Measurements from ENCODE around the gene DIPK2B.

DIPK2B gene, protein sequence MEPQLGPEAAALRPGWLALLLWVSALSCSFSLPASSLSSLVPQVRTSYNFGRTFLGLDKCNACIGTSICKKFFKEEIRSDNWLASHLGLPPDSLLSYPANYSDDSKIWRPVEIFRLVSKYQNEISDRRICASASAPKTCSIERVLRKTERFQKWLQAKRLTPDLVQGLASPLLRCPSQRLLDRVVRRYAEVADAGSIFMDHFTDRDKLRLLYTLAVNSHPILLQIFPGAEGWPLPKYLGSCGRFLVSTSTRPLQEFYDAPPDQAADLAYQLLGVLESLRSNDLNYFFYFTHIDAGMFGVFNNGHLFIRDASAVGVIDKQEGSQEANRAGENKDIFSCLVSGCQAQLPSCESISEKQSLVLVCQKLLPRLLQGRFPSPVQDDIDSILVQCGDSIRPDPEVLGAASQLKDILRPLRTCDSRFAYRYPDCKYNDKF

GRCh38 chrX:45200741-45201234 lies at the start of gene DIPK2B:
DIPK2B (minus strand) TSS chrX:45200876; CDS start chrX:45200826, 50 bp downstream.
- no peaks in the 10 kb centered on the region for H3K36me3 ChIP-seq (ENCODE audit: control insufficient read depth, insufficient read depth, low read length, severe bottlenecking)
- peaks cover 7% of the 10 kb centered on the region for H3K9me3 ChIP-seq (ENCODE audit: control insufficient read depth, low read length)
- DNase-seq (ENCODE audit: low read depth): no peak
- H3K9ac ChIP-seq (ENCODE audit: low read length): no peak within 1 kb of the TSS
- H3K27me3 ChIP-seq (replicated peaks; ENCODE audit: control insufficient read depth, insufficient read depth, low read length): peaks cover 17% of the 10 kb centered on the region
- H3K4me3 ChIP-seq (ENCODE audit: low read length): no peak within 1 kb of the TSS
- no peaks in the 10 kb centered on the region for H3K4me1 ChIP-seq (ENCODE audit: control insufficient read depth, insufficient read depth, low read length)

- H3K9ac ChIP-seq (ENCODE audit: low read length): no peak overlapping the region
- no peaks in the 10 kb centered on the region for H3K36me3 ChIP-seq (ENCODE audit: control insufficient read depth, insufficient read depth, low read length, severe bottlenecking)
- H3K27me3 ChIP-seq (replicated peaks; ENCODE audit: control insufficient read depth, insufficient read depth, low read length): peaks cover 35% of the 10 kb centered on the region
- peaks cover 7% of the 10 kb centered on the region for H3K9me3 ChIP-seq (ENCODE audit: control insufficient read depth, low read length)
- DNase-seq (ENCODE audit: low read depth): no peak
- no peak overlapping the region for H3K4me3 ChIP-seq (ENCODE audit: low read length)
- no peaks in the 10 kb centered on the region for H3K4me1 ChIP-seq (ENCODE audit: control insufficient read depth, insufficient read depth, low read length)
These were observed 39.6 kb upstream of the DIPK2B start for GRCh38 chrX:45240301-45240700.

- Histone ChIP-seq H3K9ac (ENCODE audit: low read length) (no peak overlapping the region), H3K4me1 (ENCODE audit: control insufficient read depth, insufficient read depth, low read length) (no peaks in the 10 kb centered on the region)
These were observed 37.8 kb upstream of the DIPK2B start for GRCh38 chrX:45238489-45238888.

DNA sequence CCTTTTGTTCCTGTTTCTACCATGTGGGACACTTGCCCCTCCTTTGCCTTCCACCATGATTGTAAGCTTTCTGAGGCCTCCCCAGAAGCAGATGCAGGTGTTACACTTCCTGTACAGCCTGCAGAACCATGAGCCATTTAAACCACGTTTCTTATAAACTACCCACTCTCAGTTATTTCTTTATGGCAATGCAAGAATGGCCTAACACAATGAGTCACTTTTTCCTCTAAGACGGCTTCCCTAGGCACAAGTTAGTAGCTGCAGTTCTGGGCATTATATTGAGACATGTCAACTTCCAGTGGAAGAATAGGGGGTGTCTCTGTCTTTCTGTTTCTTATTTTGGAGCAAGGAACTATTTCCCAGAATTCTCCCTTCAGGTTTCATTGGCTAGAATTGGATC lies 32.9 kb upstream of the DIPK2B start:
- Histone ChIP-seq H3K4me1 (ENCODE audit: control insufficient read depth, insufficient read depth, low read length) (no peaks in the 10 kb centered on the region), H3K9ac (ENCODE audit: low read length) (no peak overlapping the region), H3K27me3 (replicated peaks; ENCODE audit: control insufficient read depth, insufficient read depth, low read length) (peaks cover 44% of the 10 kb centered on the region), H3K36me3 (ENCODE audit: control insufficient read depth, insufficient read depth, low read length, severe bottlenecking) (no peaks in the 10 kb centered on the region), H3K4me3 (ENCODE audit: low read length) (no peak overlapping the region), H3K9me3 (ENCODE audit: control insufficient read depth, low read length) (peaks cover 4% of the 10 kb centered on the region)
- DNase-seq (ENCODE audit: low read depth): no peak

More at GRCh38 chrX:45238489-45238888, 37.8 kb upstream of the DIPK2B start:
- H3K36me3 ChIP-seq (ENCODE audit: control insufficient read depth, insufficient read depth, low read length, severe bottlenecking): no peaks in the 10 kb centered on the region
- no peak overlapping the region for H3K4me3 ChIP-seq (ENCODE audit: low read length)
- DNase-seq (ENCODE audit: low read depth): no peak
- H3K27me3 ChIP-seq (replicated peaks; ENCODE audit: control insufficient read depth, insufficient read depth, low read length): peaks cover 35% of the 10 kb centered on the region
- H3K9me3 ChIP-seq (ENCODE audit: control insufficient read depth, low read length): no peaks in the 10 kb centered on the region

GRCh38 chrX:45232139-45232538 lies 31.5 kb upstream of the DIPK2B start:
- Histone ChIP-seq H3K9me3 (ENCODE audit: control insufficient read depth, low read length) (peaks cover 4% of the 10 kb centered on the region), H3K27me3 (replicated peaks; ENCODE audit: control insufficient read depth, insufficient read depth, low read length) (peaks cover 34% of the 10 kb centered on the region), H3K4me1 (ENCODE audit: control insufficient read depth, insufficient read depth, low read length) (no peaks in the 10 kb centered on the region), H3K36me3 (ENCODE audit: control insufficient read depth, insufficient read depth, low read length, severe bottlenecking) (no peaks in the 10 kb centered on the region), H3K4me3 (ENCODE audit: low read length) (no peak overlapping the region), H3K9ac (ENCODE audit: low read length) (no peak overlapping the region)
- no peak for DNase-seq (ENCODE audit: low read depth)

GRCh38 chrX:45230410-45230809 lies 29.7 kb upstream of the DIPK2B start:
- Histone ChIP-seq H3K27me3 (replicated peaks; ENCODE audit: control insufficient read depth, insufficient read depth, low read length) (peaks cover 35% of the 10 kb centered on the region), H3K36me3 (ENCODE audit: control insufficient read depth, insufficient read depth, low read length, severe bottlenecking) (no peaks in the 10 kb centered on the region), H3K4me1 (ENCODE audit: control insufficient read depth, insufficient read depth, low read length) (no peaks in the 10 kb centered on the region), H3K4me3 (ENCODE audit: low read length) (no peak overlapping the region), H3K9me3 (ENCODE audit: control insufficient read depth, low read length) (peaks cover 4% of the 10 kb centered on the region), H3K9ac (ENCODE audit: low read length) (no peak overlapping the region)
- no peak for DNase-seq (ENCODE audit: low read depth)

DNA sequence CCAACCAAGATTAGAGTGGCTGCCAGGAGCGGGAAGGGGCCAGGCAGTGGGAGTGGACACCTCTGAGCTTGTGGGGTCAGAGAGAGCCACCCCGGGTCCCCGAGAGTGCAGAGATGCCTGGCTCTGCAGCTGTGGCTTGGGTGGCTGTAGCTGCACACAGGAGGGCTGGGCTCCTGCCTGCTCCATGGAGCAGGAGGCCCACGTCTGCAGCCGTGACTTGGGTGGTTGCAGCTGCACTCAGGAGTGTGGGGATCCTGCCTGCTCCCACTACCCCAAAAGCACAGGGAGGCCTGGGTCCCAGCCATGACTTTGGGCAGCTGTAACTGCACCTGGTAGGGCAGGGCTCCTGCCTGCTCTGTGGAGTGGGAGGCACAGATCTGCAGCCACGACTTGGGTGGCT lies 28.7 kb upstream of the DIPK2B start:
- DNase-seq (ENCODE audit: low read depth): no peak
- no peaks in the 10 kb centered on the region for H3K4me1 ChIP-seq (ENCODE audit: control insufficient read depth, insufficient read depth, low read length)
- no peak overlapping the region for H3K9ac ChIP-seq (ENCODE audit: low read length)
- no peak overlapping the region for H3K4me3 ChIP-seq (ENCODE audit: low read length)
- H3K9me3 ChIP-seq (ENCODE audit: control insufficient read depth, low read length): peaks cover 4% of the 10 kb centered on the region
- peaks cover 35% of the 10 kb centered on the region for H3K27me3 ChIP-seq (replicated peaks; ENCODE audit: control insufficient read depth, insufficient read depth, low read length)
- no peaks in the 10 kb centered on the region for H3K36me3 ChIP-seq (ENCODE audit: control insufficient read depth, insufficient read depth, low read length, severe bottlenecking)

DNA sequence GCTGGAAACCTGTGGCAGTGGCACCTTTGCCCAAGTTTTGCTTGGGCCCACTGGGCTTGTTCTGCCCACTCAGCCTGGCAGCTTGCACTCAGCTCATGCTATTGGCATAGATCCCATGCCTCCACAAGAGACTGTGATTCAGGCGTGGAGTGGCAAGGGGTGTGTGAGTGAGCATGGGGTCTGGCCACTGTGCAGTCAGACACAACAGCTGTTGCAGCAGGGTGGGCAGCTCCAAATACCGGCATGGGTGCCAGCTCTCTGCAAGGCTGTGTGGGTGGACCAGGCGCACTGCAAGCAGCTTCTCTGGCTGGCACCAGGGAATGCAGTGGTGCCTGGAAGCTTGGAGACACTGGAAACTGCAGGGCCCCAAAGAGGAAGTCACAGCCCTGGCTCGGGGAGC lies 27.4 kb upstream of the DIPK2B start:
- H3K36me3 ChIP-seq (ENCODE audit: control insufficient read depth, insufficient read depth, low read length, severe bottlenecking): no peaks in the 10 kb centered on the region
- no peak for DNase-seq (ENCODE audit: low read depth)
- H3K9me3 ChIP-seq (ENCODE audit: control insufficient read depth, low read length): peaks cover 4% of the 10 kb centered on the region
- H3K4me1 ChIP-seq (ENCODE audit: control insufficient read depth, insufficient read depth, low read length): no peaks in the 10 kb centered on the region
- no peak overlapping the region for H3K9ac ChIP-seq (ENCODE audit: low read length)
- peaks cover 39% of the 10 kb centered on the region for H3K27me3 ChIP-seq (replicated peaks; ENCODE audit: control insufficient read depth, insufficient read depth, low read length)
- H3K4me3 ChIP-seq (ENCODE audit: low read length): no peak overlapping the region

DNA sequence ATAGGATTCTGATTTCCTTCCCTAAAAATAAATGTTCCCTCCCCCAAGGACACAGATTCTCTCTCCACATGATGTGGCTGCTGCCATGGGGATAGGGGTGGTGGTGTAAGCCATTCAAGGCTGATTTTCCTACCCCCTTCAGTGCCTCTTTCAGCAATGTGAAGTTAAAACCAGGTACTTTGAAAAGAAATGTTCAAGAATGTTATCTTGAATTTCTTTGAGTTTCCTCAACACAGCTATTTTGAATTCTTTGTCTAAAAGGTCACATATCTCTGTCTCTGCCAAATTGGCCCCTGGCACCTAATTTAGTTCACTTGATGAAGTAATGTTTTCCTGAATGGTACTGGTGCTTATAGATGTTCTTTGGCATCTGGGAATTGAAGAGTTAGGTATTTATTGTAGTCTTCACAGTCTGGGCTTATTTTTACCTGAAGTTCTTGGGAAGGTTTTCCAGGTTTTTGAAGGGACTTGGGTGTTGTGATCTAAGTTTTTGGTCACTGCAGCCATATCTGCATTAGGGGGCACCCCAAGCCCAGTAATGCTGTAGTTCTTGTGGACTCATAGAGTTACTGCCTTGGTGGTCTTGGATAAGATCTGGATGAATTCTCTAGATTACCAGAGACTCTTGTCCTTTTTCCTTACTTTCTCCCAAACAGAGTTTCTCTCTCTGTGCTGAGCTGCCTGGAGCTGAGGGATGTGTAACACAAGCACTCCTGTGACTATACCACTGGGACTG lies 7.6 kb upstream of the DIPK2B start:
- Histone ChIP-seq H3K4me3 (ENCODE audit: low read length) (no peak overlapping the region), H3K9me3 (ENCODE audit: control insufficient read depth, low read length) (peaks cover 40% of the 10 kb centered on the region), H3K36me3 (ENCODE audit: control insufficient read depth, insufficient read depth, low read length, severe bottlenecking) (no peaks in the 10 kb centered on the region), H3K9ac (ENCODE audit: low read length) (no peak overlapping the region), H3K4me1 (ENCODE audit: control insufficient read depth, insufficient read depth, low read length) (no peaks in the 10 kb centered on the region), H3K27me3 (replicated peaks; ENCODE audit: control insufficient read depth, insufficient read depth, low read length) (peaks cover 5% of the 10 kb centered on the region)
- no peak for DNase-seq (ENCODE audit: low read depth)

DNA sequence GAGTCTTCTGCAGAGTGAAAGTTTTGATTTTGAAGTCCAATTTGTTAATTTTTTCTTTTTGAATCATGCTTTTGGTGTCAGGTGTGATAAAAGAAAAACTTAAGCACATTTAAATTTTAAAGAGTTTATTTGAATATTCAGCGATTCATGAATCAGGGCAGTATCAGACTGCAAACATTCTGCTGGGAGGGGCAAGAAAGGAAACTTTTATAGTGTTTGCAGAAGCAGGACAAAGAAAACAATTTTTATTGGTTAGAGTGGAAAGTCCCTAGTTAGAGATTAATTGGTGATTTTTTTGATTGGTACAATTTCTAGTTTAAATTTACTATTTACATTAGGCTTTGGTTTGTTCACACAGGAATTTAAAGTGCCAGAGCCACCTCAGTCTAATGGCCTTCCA lies 1.5 kb upstream of the DIPK2B start:
- Histone ChIP-seq H3K9ac (ENCODE audit: low read length) (no peak overlapping the region), H3K9me3 (ENCODE audit: control insufficient read depth, low read length) (peaks cover 18% of the 10 kb centered on the region), H3K36me3 (ENCODE audit: control insufficient read depth, insufficient read depth, low read length, severe bottlenecking) (no peaks in the 10 kb centered on the region), H3K27me3 (replicated peaks; ENCODE audit: control insufficient read depth, insufficient read depth, low read length) (peaks cover 17% of the 10 kb centered on the region), H3K4me1 (ENCODE audit: control insufficient read depth, insufficient read depth, low read length) (no peaks in the 10 kb centered on the region), H3K4me3 (ENCODE audit: low read length) (no peak overlapping the region)
- DNase-seq (ENCODE audit: low read depth): no peak

DNA sequence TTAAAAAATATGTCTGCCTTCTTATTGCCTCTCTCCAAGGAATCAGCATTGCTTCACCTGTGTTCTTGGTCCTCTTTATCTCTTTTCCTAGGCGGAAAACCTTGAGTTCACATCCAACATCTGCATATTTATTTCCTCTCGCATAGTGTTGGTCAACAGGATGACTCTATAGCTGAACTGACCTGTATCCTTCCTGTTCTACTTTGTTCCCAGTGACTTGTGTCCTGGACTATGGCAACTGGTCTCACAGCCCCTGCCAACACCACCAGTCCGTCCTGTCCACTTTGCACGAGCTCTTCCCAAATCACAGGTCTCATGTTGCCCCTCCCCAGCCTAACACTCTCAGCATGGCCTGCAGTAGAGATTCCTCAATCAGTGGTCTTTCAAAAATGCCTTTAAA lies 2.0 kb downstream of the DIPK2B start:
- H3K9ac ChIP-seq (ENCODE audit: low read length): no peak overlapping the region
- no peak for DNase-seq (ENCODE audit: low read depth)
- no peak overlapping the region for H3K4me3 ChIP-seq (ENCODE audit: low read length)
- H3K4me1 ChIP-seq (ENCODE audit: control insufficient read depth, insufficient read depth, low read length): no peaks in the 10 kb centered on the region
- H3K36me3 ChIP-seq (ENCODE audit: control insufficient read depth, insufficient read depth, low read length, severe bottlenecking): no peaks in the 10 kb centered on the region
- peaks cover 22% of the 10 kb centered on the region for H3K27me3 ChIP-seq (replicated peaks; ENCODE audit: control insufficient read depth, insufficient read depth, low read length)
- no peaks in the 10 kb centered on the region for H3K9me3 ChIP-seq (ENCODE audit: control insufficient read depth, low read length)
